ENCODE results near the gene ABTB2. TPM values are rescaled to one million over a fixed set of nuclear protein-coding genes. Genes with fewer than 3 reads are reported as not detected.

ABTB2 gene
- total RNA-seq, 1 experiment from 2014 or later, result 5.5 TPM

DNA sequence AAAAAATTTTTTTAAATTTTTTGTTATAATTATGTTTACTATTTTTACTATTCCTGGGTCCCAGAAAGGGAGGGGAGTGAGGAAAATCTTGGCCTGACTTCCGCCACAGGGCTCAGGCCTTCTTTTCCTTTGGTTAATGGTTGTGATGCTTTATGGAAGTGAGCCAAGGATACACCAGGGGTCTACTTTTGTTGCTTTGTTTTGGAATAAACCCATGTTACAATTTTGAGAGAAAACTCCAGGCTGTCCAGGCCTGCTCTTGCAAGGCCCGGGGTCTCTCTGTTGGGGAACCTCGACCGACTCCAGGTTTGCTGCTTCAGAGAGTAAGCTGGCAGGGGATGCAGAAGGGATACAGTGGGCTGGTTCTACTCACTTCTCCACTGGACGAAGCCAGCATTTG lies 84.7 kb downstream of the ABTB2 start:
- H4K5ac ChIP-seq (ENCODE audit: insufficient read length, low read depth, low read length), result no peak overlapping the region
- H2BK20ac ChIP-seq (ENCODE audit: low read depth, low read length, poor library complexity, severe bottlenecking), result no peak overlapping the region
- H2AFZ ChIP-seq (ENCODE audit: low read length), result no peak overlapping the region
- no peak overlapping the region for H2BK5ac ChIP-seq (ENCODE audit: insufficient read length, low read length)
- H4K91ac ChIP-seq (ENCODE audit: insufficient read length, low read depth, low read length), result no peak overlapping the region
- no peak overlapping the region for H3K18ac ChIP-seq (ENCODE audit: insufficient read length, low read depth, low read length)
- H3K56ac ChIP-seq (ENCODE audit: insufficient read length, low read depth, low read length), result no peak overlapping the region
- no peak overlapping the region for H2AK5ac ChIP-seq (ENCODE audit: insufficient read length, low read length)
- no peaks in the 10 kb centered on the region for H3K9me3 Mint-ChIP-seq
- no peaks in the 10 kb centered on the region; the same call in 1 of the 2 replicates for H3K27me3 Mint-ChIP-seq (ENCODE audit: low read depth)
- no peaks in the 10 kb centered on the region for H3K36me3 Mint-ChIP-seq (ENCODE audit: insufficient read depth in 1 of 3, low read depth in 3 of 3)
- H4K8ac ChIP-seq (replicated peaks; ENCODE audit: insufficient read length, low read depth, low read length), result no peak overlapping the region
- no peaks in the 10 kb centered on the region for H3K79me1 ChIP-seq (ENCODE audit: insufficient read depth, low read depth, low read length, poor library complexity, severe bottlenecking)
- TF ChIP-seq, protein P1, sequence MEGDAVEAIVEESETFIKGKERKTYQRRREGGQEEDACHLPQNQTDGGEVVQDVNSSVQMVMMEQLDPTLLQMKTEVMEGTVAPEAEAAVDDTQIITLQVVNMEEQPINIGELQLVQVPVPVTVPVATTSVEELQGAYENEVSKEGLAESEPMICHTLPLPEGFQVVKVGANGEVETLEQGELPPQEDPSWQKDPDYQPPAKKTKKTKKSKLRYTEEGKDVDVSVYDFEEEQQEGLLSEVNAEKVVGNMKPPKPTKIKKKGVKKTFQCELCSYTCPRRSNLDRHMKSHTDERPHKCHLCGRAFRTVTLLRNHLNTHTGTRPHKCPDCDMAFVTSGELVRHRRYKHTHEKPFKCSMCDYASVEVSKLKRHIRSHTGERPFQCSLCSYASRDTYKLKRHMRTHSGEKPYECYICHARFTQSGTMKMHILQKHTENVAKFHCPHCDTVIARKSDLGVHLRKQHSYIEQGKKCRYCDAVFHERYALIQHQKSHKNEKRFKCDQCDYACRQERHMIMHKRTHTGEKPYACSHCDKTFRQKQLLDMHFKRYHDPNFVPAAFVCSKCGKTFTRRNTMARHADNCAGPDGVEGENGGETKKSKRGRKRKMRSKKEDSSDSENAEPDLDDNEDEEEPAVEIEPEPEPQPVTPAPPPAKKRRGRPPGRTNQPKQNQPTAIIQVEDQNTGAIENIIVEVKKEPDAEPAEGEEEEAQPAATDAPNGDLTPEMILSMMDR (conservative IDR thresholded peaks at IDR 0.05), result no peak
- H3K23me2 ChIP-seq (ENCODE audit: insufficient read length, low read depth, low read length, poor library complexity, severe bottlenecking), result no peaks in the 10 kb centered on the region
- no CpG with 5 or more reads among the region's 5 CpGs for WGBS (ENCODE audit: extremely low coverage, insufficient read length, low lambda C conversion rate)
- H3K27ac Mint-ChIP-seq, result no peak overlapping the region
- H3K4me2 ChIP-seq (ENCODE audit: insufficient read depth, insufficient read length, low read length), result no peak overlapping the region
- H3K23ac ChIP-seq (ENCODE audit: insufficient read length, low read depth, low read length), result no peak overlapping the region
- H3K9me3 ChIP-seq (ENCODE audit: control insufficient read depth, low read depth, low read length), result no peaks in the 10 kb centered on the region
- H3K9ac ChIP-seq (ENCODE audit: extremely low read depth, insufficient read length, low read length), result no peak overlapping the region
- no peak overlapping the region for H2BK15ac ChIP-seq (ENCODE audit: low read depth, low read length)
- no peaks in the 10 kb centered on the region for H4K20me1 ChIP-seq (ENCODE audit: control insufficient read depth, insufficient read depth, insufficient read length)
- no peaks in the 10 kb centered on the region; the same call in 1 of the 2 replicates for H3K4me1 ChIP-seq (ENCODE audit: insufficient read depth, low read length)
- DNase-seq, result no peak
- H3K4ac ChIP-seq (ENCODE audit: low read depth, low read length), result no peak overlapping the region
- H3K27me3 ChIP-seq (ENCODE audit: insufficient read depth, low read length), result no peaks in the 10 kb centered on the region
- no peak overlapping the region for H2BK12ac ChIP-seq (ENCODE audit: insufficient read length, low read depth, low read length)
- H3K14ac ChIP-seq (ENCODE audit: insufficient read depth, low read length), result no peak overlapping the region
- H3K4me3 Mint-ChIP-seq, result no peak overlapping the region
- no peak overlapping the region for H2BK120ac ChIP-seq (ENCODE audit: low read depth, low read length, poor library complexity, severe bottlenecking)
- H3K4me1 Mint-ChIP-seq, result peaks cover 15 to 22% of the 10 kb centered on the region in 2 experiments
- H3T11ph ChIP-seq (ENCODE audit: low read length), result no peak overlapping the region
- H3K27ac ChIP-seq (ENCODE audit: insufficient read length, low read depth, low read length), result no peak overlapping the region
- no peaks in the 10 kb centered on the region for H3K79me2 ChIP-seq (ENCODE audit: insufficient read depth, low read length)
